HL-60 (cell line): ENCODE measurements around the gene RALB.

Experiments used
- DNase-seq, 2 experiments: peaks; one replicate each; pipeline ENCODE4 v3.0.0-alpha.2; 2010 to 2020; ENCODE audit warnings: low read depth in 1 of 2, low spot score in 1 of 2
- H3K27ac ChIP-seq: fragments of 250-450 bp; sonication (Bioruptor Pico); replicated peaks from 2 replicates; pipeline ENCODE4 v1.5.1; 2020; ENCODE audit warnings: mild to moderate bottlenecking, moderate library complexity
- H3K27me3 ChIP-seq: fragments of 250-450 bp; sonication (Bioruptor Pico); 2 replicates; pipeline ENCODE4 v1.5.1; 2021; ENCODE audit warnings: mild to moderate bottlenecking, moderate library complexity; ENCODE audit not compliant: insufficient read depth, poor library complexity, severe bottlenecking
- H3K4me3 ChIP-seq: replicated peaks from 2 replicates; pipeline ENCODE4 v1.5.1; 2011; ENCODE audit warnings: mild to moderate bottlenecking, control low read depth, low read length; ENCODE audit not compliant: insufficient read depth
- GABPA ChIP-seq: IDR thresholded peaks from 2 replicates; pipeline ENCODE4 v1.6.1; 2012; ENCODE audit warnings: low read depth
- POLR2AphosphoS5 ChIP-seq: IDR thresholded peaks from 2 replicates; pipeline ENCODE4 v1.6.1; 2012; ENCODE audit warnings: low read depth
- SPI1 ChIP-seq: IDR thresholded peaks from 2 replicates; pipeline ENCODE4 v1.6.1; 2012; ENCODE audit warnings: low read depth, mild to moderate bottlenecking, borderline replicate concordance
- TF ChIP-seq, protein P1 (sequence below): IDR thresholded peaks from one replicate; pipeline ENCODE4 v1.5.1; 2011; ENCODE audit warnings: low read length, control low read depth, inconsistent platforms; ENCODE audit not compliant: insufficient read depth
- TF ChIP-seq, protein P2 (sequence below): IDR thresholded peaks from 2 replicates; pipeline ENCODE4 v1.6.1; 2012; ENCODE audit warnings: low read depth; ENCODE audit not compliant: insufficient replicate concordance

Gene RALB

DNA sequence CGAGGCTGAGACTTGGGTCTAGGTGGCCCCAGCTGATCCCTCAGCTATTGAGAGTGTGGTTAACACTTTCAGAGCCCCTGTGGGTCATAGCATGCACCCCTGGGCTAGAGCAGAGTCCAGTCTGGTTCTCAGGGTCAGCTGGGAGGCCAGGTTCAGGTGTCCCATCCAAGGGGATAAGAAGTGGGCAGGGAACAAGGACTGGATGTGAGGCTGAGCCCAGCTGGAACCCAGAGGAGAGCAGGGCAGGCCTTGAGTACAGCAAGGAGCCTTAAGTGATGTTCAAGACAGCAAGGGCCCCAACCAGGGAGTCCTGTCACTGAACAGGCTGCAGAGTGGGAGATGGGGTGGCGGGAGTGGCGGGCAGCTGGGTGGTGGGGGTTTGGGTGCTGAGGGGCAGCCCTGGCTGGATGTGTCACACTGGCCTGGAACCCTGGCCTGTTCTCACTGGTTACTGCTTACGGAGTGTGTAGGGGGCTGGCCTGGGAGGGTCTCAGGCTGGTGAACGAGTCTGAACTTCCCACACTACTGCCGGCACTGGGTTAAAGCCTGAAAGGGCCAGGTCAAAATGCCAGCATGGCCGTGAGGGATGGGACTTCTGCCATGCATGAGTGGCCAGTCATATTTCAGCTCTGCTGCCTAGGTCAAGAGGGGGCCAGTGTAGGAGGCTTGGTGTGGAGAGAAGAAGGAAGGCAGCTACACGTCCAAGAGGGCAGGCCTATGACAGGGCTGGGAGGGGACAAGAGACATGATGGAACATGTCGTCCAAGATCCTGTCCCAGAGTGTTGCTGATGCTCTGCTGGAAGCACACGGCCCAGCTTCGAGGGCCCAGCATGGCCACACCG lies 43.0 kb upstream of the RALB start:
- no peak for DNase-seq
- no peak for TF ChIP-seq POLR2AphosphoS5
- TF ChIP-seq, protein P1, sequence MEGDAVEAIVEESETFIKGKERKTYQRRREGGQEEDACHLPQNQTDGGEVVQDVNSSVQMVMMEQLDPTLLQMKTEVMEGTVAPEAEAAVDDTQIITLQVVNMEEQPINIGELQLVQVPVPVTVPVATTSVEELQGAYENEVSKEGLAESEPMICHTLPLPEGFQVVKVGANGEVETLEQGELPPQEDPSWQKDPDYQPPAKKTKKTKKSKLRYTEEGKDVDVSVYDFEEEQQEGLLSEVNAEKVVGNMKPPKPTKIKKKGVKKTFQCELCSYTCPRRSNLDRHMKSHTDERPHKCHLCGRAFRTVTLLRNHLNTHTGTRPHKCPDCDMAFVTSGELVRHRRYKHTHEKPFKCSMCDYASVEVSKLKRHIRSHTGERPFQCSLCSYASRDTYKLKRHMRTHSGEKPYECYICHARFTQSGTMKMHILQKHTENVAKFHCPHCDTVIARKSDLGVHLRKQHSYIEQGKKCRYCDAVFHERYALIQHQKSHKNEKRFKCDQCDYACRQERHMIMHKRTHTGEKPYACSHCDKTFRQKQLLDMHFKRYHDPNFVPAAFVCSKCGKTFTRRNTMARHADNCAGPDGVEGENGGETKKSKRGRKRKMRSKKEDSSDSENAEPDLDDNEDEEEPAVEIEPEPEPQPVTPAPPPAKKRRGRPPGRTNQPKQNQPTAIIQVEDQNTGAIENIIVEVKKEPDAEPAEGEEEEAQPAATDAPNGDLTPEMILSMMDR = no peak
- TF ChIP-seq, protein P2, sequence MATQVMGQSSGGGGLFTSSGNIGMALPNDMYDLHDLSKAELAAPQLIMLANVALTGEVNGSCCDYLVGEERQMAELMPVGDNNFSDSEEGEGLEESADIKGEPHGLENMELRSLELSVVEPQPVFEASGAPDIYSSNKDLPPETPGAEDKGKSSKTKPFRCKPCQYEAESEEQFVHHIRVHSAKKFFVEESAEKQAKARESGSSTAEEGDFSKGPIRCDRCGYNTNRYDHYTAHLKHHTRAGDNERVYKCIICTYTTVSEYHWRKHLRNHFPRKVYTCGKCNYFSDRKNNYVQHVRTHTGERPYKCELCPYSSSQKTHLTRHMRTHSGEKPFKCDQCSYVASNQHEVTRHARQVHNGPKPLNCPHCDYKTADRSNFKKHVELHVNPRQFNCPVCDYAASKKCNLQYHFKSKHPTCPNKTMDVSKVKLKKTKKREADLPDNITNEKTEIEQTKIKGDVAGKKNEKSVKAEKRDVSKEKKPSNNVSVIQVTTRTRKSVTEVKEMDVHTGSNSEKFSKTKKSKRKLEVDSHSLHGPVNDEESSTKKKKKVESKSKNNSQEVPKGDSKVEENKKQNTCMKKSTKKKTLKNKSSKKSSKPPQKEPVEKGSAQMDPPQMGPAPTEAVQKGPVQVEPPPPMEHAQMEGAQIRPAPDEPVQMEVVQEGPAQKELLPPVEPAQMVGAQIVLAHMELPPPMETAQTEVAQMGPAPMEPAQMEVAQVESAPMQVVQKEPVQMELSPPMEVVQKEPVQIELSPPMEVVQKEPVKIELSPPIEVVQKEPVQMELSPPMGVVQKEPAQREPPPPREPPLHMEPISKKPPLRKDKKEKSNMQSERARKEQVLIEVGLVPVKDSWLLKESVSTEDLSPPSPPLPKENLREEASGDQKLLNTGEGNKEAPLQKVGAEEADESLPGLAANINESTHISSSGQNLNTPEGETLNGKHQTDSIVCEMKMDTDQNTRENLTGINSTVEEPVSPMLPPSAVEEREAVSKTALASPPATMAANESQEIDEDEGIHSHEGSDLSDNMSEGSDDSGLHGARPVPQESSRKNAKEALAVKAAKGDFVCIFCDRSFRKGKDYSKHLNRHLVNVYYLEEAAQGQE = no peak
- no peak for TF ChIP-seq SPI1
- no peak for TF ChIP-seq GABPA

DNA sequence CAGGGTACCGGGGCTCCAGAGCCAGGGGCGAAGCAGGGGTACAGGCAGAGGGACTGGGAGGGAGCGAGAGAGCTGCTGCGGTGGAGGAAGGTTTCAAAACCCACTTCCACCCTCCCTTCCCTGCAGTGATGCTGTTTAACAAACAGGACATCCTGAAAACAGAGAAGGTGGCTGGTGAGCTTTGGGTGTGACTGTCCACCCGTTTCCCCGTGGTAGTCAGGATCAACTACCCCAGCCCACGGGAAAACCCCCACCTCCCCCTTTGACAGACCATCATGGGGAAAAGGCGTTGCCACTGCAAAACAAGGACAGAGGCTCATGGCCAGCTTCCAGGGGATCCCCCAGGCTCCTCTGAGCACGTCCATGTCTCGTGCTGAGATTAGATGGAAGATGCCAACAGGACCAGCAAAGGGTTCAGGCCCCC lies 42.4 kb upstream of the RALB start:
- TF ChIP-seq SPI1 (no peak), GABPA (no peak), POLR2AphosphoS5 (no peak)
- TF ChIP-seq, protein P1 = no peak
- TF ChIP-seq, protein P2 = no peak
- no peak overlapping the region for H3K27ac ChIP-seq
- H3K4me3 ChIP-seq = no peak overlapping the region
- H3K27me3 ChIP-seq = no peaks in the 10 kb centered on the region
- no peak for DNase-seq

More for the DNA sequence above, 43.0 kb upstream of the RALB start:
- H3K4me3 ChIP-seq = no peak overlapping the region
- no peak overlapping the region for H3K27ac ChIP-seq
- no peaks in the 10 kb centered on the region for H3K27me3 ChIP-seq

DNA sequence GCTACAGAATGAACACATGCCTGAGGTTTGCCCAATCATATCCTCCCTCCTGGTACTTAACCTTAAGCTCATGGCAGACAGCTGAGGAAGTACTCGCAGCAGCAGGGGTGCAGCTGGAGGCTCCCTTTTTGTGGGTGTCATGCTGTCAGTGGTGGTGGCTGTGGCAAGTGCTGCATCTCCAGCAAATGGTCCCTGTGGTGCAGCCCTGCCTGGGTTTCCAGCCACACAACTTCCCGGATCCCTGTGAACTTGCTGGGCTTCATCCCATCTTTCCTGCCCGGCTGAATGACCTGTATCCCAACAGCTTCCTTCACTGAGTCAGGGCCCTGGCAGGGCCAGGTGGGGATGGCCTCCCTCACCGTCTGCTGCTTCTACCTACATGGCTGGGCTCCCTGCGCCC lies 34.5 kb upstream of the RALB start:
- H3K27me3 ChIP-seq = no peaks in the 10 kb centered on the region
- H3K4me3 ChIP-seq = no peak overlapping the region
- H3K27ac ChIP-seq = no peak overlapping the region
- TF ChIP-seq POLR2AphosphoS5 (no peak), GABPA (no peak), SPI1 (no peak)
- TF ChIP-seq, protein P1 = no peak
- TF ChIP-seq, protein P2 = no peak
- DNase-seq = no peak
